ENCODE results near the gene MGLL. TPM values are rescaled to one million over a fixed set of nuclear protein-coding genes. Genes with fewer than 3 reads are reported as not detected.

Gene MGLL
- total RNA-seq, 2 experiments from 2014 or later, result 19.2 to 21.6 TPM

DNA sequence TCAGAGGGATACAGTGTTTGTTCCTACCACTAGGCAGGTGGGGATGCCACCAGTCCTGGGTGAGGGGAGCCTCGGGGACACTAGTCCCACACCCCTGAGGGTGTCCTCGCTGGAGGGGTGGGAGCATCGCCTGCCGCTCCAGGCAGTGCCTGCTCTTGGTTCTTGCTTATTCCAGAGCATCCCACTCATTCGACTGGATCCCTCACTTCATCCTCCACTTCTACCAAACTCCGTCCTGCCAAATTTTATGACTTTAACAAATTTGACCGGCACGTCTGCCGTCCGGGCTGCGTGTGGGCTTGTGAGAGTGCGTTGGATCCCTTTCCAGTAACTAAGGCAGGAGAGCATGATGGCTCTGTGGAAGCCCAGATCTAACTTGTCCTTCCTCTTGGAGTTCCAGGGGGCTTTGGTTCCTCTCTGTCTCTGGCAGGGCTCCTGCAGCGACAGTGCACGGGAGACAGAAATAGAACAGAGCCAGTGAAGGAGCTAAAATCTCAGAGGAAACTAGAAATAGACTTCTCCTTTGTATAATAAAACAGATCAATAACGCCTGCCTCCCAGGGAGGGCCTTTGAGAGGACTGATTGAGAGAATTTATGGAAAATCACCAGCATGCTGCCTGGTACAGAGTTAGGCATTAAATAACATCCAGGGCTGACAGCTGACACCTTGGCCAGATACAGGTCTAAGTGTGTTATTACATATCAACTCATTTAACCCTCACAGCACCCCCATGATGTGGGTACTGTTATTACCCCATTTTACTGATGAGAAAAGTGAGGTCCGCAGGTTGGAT lies 34.5 kb downstream of the MGLL start:
- CTCF ChIA-PET (ENCODE audit: unreplicated experiment), result no interaction called here
- TF ChIP-seq EZH2phosphoT487 (IDR thresholded peaks at IDR 0.05; ENCODE audit: borderline replicate concordance, low read depth, low read length), result no peak
- TF ChIP-seq, protein P1, sequence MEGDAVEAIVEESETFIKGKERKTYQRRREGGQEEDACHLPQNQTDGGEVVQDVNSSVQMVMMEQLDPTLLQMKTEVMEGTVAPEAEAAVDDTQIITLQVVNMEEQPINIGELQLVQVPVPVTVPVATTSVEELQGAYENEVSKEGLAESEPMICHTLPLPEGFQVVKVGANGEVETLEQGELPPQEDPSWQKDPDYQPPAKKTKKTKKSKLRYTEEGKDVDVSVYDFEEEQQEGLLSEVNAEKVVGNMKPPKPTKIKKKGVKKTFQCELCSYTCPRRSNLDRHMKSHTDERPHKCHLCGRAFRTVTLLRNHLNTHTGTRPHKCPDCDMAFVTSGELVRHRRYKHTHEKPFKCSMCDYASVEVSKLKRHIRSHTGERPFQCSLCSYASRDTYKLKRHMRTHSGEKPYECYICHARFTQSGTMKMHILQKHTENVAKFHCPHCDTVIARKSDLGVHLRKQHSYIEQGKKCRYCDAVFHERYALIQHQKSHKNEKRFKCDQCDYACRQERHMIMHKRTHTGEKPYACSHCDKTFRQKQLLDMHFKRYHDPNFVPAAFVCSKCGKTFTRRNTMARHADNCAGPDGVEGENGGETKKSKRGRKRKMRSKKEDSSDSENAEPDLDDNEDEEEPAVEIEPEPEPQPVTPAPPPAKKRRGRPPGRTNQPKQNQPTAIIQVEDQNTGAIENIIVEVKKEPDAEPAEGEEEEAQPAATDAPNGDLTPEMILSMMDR (conservative IDR thresholded peaks at IDR 0.05; ENCODE audit: low read length), result no peak
- H3K9me3 ChIP-seq (ENCODE audit: low read length), result no peaks in the 10 kb centered on the region
- H3K4me3 ChIP-seq (ENCODE audit: low read depth, low read length, poor library complexity, severe bottlenecking), result no peak overlapping the region
- POLR2A ChIA-PET, result no interaction called here
- H4K20me1 ChIP-seq (ENCODE audit: insufficient read depth, low read length), result no peaks in the 10 kb centered on the region
- no peaks in the 10 kb centered on the region for H3K36me3 ChIP-seq (ENCODE audit: insufficient read depth, low read length)
- no peaks in the 10 kb centered on the region for H3K79me2 ChIP-seq (ENCODE audit: insufficient read depth, low read depth, low read length)
- intact Hi-C loops (cut with micrococcal nuclease; ENCODE audit: unreplicated experiment), result no loop called here
- no peak overlapping the region for H2AFZ ChIP-seq (ENCODE audit: low read length)
- no peaks in the 10 kb centered on the region for H3K9me2 ChIP-seq (ENCODE audit: insufficient read depth, low read length)
- BruUV-seq (replicated peaks), result no TSS peak
- peaks cover 22% of the 10 kb centered on the region for H3K4me1 ChIP-seq (ENCODE audit: insufficient read depth, low read length, poor library complexity, severe bottlenecking)
- DNase-seq (ENCODE audit: low spot score), result no peak
- H3K27ac ChIP-seq (ENCODE audit: low read depth, low read length, poor library complexity, severe bottlenecking), result no peak overlapping the region
- no peak overlapping the region for H3K4me2 ChIP-seq (ENCODE audit: low read length)

DNA sequence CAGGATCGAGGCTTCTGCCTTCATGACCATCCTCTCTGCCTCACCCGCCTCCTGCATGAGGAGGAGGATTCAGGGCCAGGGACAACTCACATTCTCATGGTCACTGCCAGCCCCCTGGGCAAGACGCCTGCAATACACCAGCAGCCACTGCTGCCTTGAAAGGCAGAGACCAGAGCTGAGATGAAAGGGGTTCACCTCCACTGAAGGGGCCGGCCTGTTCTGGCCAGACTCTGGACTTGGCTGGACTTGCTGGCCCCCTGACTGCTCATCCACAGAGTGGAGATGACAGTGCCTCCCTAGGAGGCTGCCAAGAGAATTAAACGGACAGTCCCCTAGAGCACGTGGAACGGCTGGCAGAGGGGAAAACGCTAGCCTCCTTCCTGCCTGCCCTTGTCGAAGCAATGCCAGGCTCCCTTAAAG lies 35.2 kb downstream of the MGLL start:
- H3K4me3 ChIP-seq (ENCODE audit: low read depth, low read length, poor library complexity, severe bottlenecking), result no peak overlapping the region
- no peak overlapping the region for H3K4me2 ChIP-seq (ENCODE audit: low read length)
- no peaks in the 10 kb centered on the region for H3K79me2 ChIP-seq (ENCODE audit: insufficient read depth, low read depth, low read length)
- intact Hi-C loops (cut with micrococcal nuclease; ENCODE audit: unreplicated experiment), result no loop called here
- no peak for DNase-seq (ENCODE audit: low spot score)
- H3K4me1 ChIP-seq (ENCODE audit: insufficient read depth, low read length, poor library complexity, severe bottlenecking), result peaks cover 22% of the 10 kb centered on the region
- BruUV-seq (replicated peaks), result no TSS peak
- CTCF ChIA-PET (ENCODE audit: unreplicated experiment), result no interaction called here
- no peaks in the 10 kb centered on the region for H4K20me1 ChIP-seq (ENCODE audit: insufficient read depth, low read length)
- no peaks in the 10 kb centered on the region for H3K9me3 ChIP-seq (ENCODE audit: low read length)
- TF ChIP-seq EZH2phosphoT487 (IDR thresholded peaks at IDR 0.05; ENCODE audit: borderline replicate concordance, low read depth, low read length), result no peak
- TF ChIP-seq, protein P1 (conservative IDR thresholded peaks at IDR 0.05; ENCODE audit: low read length), result no peak
- H2AFZ ChIP-seq (ENCODE audit: low read length), result no peak overlapping the region
- no peaks in the 10 kb centered on the region for H3K36me3 ChIP-seq (ENCODE audit: insufficient read depth, low read length)
- POLR2A ChIA-PET, result no interaction called here
- H3K9me2 ChIP-seq (ENCODE audit: insufficient read depth, low read length), result no peaks in the 10 kb centered on the region
- no peak overlapping the region for H3K27ac ChIP-seq (ENCODE audit: low read depth, low read length, poor library complexity, severe bottlenecking)

DNA sequence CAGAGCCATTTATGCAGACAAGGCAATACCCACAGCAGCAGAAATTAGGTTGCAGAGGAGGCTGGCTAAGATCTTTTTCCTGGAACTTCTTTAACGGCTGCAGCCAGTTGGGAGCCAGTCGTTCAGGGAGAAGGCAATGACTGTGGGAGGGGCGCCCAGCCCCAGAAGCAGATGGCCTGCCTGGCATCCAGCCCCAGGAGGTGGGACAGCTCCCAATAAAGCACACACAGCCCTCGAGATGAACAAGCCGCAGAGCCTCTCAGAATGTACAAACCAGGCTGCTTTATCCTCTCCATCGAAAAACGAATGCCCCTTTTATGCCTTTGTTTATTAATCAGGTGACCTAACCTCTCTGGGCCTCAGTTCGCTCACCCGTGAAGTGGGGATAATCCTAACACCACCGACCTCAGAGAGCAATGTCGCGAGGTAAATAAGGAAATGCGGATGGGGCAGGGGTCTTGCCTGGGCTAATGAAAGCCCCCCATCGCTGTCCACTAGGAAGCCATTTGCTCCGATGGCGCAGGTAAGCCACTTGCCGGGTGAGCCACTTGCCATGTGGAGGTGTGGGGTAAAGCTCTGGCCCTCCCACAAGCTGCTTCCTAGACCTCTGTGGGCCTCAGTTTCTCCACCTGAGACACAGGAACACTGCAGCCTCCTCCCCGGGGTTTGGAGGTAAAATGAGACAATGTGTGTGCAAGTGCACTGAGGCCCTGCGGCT lies 35.8 kb downstream of the MGLL start:
- intact Hi-C loops (cut with micrococcal nuclease; ENCODE audit: unreplicated experiment), result no loop called here
- BruUV-seq (replicated peaks), result no TSS peak
- CTCF ChIA-PET (ENCODE audit: unreplicated experiment), result no interaction called here
- Histone ChIP-seq H4K20me1 (ENCODE audit: insufficient read depth, low read length) (no peaks in the 10 kb centered on the region), H3K4me1 (ENCODE audit: insufficient read depth, low read length, poor library complexity, severe bottlenecking) (peaks cover 22% of the 10 kb centered on the region), H3K9me3 (ENCODE audit: low read length) (no peaks in the 10 kb centered on the region), H3K36me3 (ENCODE audit: insufficient read depth, low read length) (no peaks in the 10 kb centered on the region), H3K4me2 (ENCODE audit: low read length) (no peak overlapping the region), H3K27ac (ENCODE audit: low read depth, low read length, poor library complexity, severe bottlenecking) (no peak overlapping the region), H3K79me2 (ENCODE audit: insufficient read depth, low read depth, low read length) (no peaks in the 10 kb centered on the region), H3K4me3 (ENCODE audit: low read depth, low read length, poor library complexity, severe bottlenecking) (no peak overlapping the region), H3K9me2 (ENCODE audit: insufficient read depth, low read length) (no peaks in the 10 kb centered on the region), H2AFZ (ENCODE audit: low read length) (no peak overlapping the region)
- TF ChIP-seq, protein P1 (conservative IDR thresholded peaks at IDR 0.05; ENCODE audit: low read length), result no peak
- TF ChIP-seq EZH2phosphoT487 (IDR thresholded peaks at IDR 0.05; ENCODE audit: borderline replicate concordance, low read depth, low read length), result no peak
- no peak for DNase-seq (ENCODE audit: low spot score)
- POLR2A ChIA-PET, result no interaction called here

Data from OCI-LY7 (cell line).